Calu3 (cell line): Measurements from ENCODE around the gene NTM. TPM values are rescaled to one million over a fixed set of nuclear protein-coding genes. Genes with fewer than 3 reads are reported as not detected.

Experiments used
- BruUV-seq: library from RNA; stranded (reverse); fragments of 400-500 nt; replicated peaks from 2 replicates; lab custom pipeline; 2021; lab: Mats Ljungman, UMichigan
- CTCF ChIA-PET: fragments of 300-600 bp; sonication (Branson Sonifier 250); formaldehyde crosslinking; loops from one replicate; lab custom pipeline; 2022; ENCODE audit warnings: antibody characterized with exemption; lab: Charles Lee
- DNase-seq: peaks from one replicate; pipeline ENCODE4 v3.0.0; 2022
- H3K27ac Mint-ChIP-seq: one replicate; pipeline ENCODE4 v1.8.0; 2022; ENCODE audit warnings: mixed read lengths; ENCODE audit not compliant: unreplicated experiment
- H3K27me3 Mint-ChIP-seq: one replicate; pipeline ENCODE4 v1.8.0; 2022; ENCODE audit warnings: mixed read lengths; ENCODE audit not compliant: unreplicated experiment
- H3K36me3 Mint-ChIP-seq: one replicate; pipeline ENCODE4 v1.8.0; 2022; ENCODE audit warnings: mild to moderate bottlenecking, moderate library complexity, mixed read lengths; ENCODE audit not compliant: insufficient read depth, unreplicated experiment
- H3K4me1 Mint-ChIP-seq: one replicate; pipeline ENCODE4 v1.8.0; 2022; ENCODE audit warnings: mild to moderate bottlenecking, low read depth, mixed read lengths; ENCODE audit not compliant: unreplicated experiment
- H3K4me3 Mint-ChIP-seq: one replicate; pipeline ENCODE4 v1.8.0; 2022; ENCODE audit warnings: mild to moderate bottlenecking, low read depth, moderate library complexity, mixed read lengths; ENCODE audit not compliant: unreplicated experiment
- H3K9me3 Mint-ChIP-seq: one replicate; pipeline ENCODE4 v1.8.0; 2022; ENCODE audit warnings: low read depth, mixed read lengths; ENCODE audit not compliant: unreplicated experiment
- intact Hi-C: fragments of 100-400 bp; cut with micrococcal nuclease; formaldehyde crosslinking; loops from one replicate; pipeline ENCODE4 v1.10.0; 2022; ENCODE audit not compliant: unreplicated experiment
- total RNA-seq: library from RNA; stranded (reverse); gene quantifications from 2 replicates; pipeline ENCODE4 v1.2.3, GENCODE V29; 2022
- TF ChIP-seq, protein P1 (sequence below): fragments of 200-600 bp; IDR thresholded peaks from one replicate; pipeline ENCODE4 v1.8.0; 2022; ENCODE audit warnings: antibody characterized with exemption; ENCODE audit not compliant: unreplicated experiment

The NTM gene
- total RNA-seq, 1 experiment from 2014 or later: not detected

DNA sequence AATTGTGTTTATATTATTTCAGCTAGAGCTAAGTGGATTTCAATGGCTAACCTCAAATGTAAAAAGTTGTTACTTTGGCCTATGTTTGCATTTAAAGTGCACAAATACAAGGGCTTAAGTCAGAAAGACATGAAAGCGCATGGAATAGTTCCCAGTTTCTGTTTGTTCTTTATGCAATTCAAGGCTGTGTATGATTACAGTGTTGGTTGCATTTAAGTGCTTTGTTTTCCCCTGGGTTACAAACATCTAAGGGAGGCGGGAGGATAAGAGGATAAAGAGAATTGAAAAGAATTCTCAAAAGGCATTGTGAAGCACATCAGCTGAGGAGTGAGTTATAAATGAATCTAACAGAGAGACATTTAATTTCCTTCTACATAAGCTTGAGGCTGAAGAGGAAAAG, 453.4 kb downstream of the NTM start:
- CTCF ChIA-PET: no interaction called here
- H3K27me3 Mint-ChIP-seq: no peaks in the 10 kb centered on the region
- no peaks in the 10 kb centered on the region for H3K4me1 Mint-ChIP-seq
- TF ChIP-seq, protein P1, sequence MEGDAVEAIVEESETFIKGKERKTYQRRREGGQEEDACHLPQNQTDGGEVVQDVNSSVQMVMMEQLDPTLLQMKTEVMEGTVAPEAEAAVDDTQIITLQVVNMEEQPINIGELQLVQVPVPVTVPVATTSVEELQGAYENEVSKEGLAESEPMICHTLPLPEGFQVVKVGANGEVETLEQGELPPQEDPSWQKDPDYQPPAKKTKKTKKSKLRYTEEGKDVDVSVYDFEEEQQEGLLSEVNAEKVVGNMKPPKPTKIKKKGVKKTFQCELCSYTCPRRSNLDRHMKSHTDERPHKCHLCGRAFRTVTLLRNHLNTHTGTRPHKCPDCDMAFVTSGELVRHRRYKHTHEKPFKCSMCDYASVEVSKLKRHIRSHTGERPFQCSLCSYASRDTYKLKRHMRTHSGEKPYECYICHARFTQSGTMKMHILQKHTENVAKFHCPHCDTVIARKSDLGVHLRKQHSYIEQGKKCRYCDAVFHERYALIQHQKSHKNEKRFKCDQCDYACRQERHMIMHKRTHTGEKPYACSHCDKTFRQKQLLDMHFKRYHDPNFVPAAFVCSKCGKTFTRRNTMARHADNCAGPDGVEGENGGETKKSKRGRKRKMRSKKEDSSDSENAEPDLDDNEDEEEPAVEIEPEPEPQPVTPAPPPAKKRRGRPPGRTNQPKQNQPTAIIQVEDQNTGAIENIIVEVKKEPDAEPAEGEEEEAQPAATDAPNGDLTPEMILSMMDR: no peak
- H3K9me3 Mint-ChIP-seq: peaks cover 16% of the 10 kb centered on the region
- DNase-seq: no peak
- no peak overlapping the region for H3K4me3 Mint-ChIP-seq
- intact Hi-C loops: no loop called here
- BruUV-seq: no TSS peak
- H3K36me3 Mint-ChIP-seq: no peaks in the 10 kb centered on the region
- H3K27ac Mint-ChIP-seq: no peak overlapping the region

DNA sequence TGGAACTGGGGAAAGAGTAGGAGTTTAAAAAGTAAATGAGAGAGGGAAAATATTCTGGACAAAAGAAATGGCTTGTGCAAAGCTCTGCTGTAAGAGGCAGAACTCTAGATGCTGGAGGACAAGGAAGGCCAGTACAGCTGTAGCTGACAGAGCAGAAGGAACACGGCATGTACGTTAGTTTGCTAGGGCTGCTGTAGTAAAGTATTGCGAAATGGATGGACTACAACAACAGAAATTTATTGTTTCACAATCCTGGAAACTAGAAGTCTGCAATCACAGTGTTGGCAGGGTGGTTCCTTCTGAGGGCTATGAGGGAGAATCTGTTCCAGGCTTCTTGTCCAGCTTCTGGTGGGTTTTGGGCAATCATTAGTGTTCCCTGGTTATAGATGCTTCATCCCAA, 454.4 kb downstream of the NTM start:
- Mint-ChIP-seq H3K9me3 (peaks cover 12% of the 10 kb centered on the region), H3K36me3 (no peaks in the 10 kb centered on the region), H3K27me3 (no peaks in the 10 kb centered on the region), H3K4me1 (no peaks in the 10 kb centered on the region), H3K4me3 (no peak overlapping the region), H3K27ac (no peak overlapping the region)
- DNase-seq: no peak
- intact Hi-C loops: no loop called here
- TF ChIP-seq, protein P1: no peak
- BruUV-seq: no TSS peak
- CTCF ChIA-PET: no interaction called here

DNA sequence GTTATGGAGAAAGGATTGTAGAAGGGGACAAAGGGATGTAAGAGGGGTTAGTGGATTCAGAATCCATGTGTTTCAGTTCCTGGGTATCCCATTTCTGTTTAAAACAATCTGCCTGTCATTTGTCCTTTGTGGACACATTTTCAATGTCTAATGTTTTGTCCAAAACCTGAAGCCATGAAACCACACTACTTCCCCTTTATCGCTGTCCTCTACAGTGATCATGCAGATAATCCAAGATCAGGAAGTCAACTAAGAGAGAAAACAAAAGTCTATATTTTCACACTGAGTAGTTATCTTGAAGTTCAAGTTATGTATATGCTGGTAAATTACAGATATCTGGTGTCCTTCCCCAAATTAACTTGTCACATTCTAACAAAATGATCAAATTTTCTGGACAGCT, 457.0 kb downstream of the NTM start:
- no peaks in the 10 kb centered on the region for H3K27me3 Mint-ChIP-seq
- H3K4me1 Mint-ChIP-seq: no peaks in the 10 kb centered on the region
- no peak overlapping the region for H3K27ac Mint-ChIP-seq
- no peak overlapping the region for H3K4me3 Mint-ChIP-seq
- no TSS peak for BruUV-seq
- intact Hi-C loops: no loop called here
- CTCF ChIA-PET: no interaction called here
- H3K9me3 Mint-ChIP-seq: peaks cover 5% of the 10 kb centered on the region
- H3K36me3 Mint-ChIP-seq: no peaks in the 10 kb centered on the region
- TF ChIP-seq, protein P1: no peak
- no peak for DNase-seq

DNA sequence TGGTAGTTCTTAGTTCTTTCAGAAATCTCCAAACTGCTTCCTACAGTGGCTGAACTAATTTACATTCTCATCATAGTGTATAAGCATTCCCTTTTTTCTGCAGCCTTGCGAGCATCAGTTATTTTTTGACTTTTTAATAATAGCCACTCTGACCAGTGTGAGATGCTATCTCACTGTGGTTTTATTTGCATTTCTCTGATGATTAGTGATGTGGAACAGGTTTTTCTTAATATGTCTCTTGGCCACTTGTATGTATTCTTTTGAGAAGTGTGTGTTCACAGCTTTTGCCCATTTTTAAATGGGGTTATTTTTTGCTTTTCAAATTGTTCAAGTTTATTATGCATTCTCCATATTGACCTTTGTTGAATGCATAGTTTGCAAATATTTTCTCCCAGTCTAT, 459.3 kb downstream of the NTM start:
- H3K9me3 Mint-ChIP-seq: peaks cover 3% of the 10 kb centered on the region
- no peak for DNase-seq
- no peaks in the 10 kb centered on the region for H3K4me1 Mint-ChIP-seq
- no peaks in the 10 kb centered on the region for H3K36me3 Mint-ChIP-seq
- TF ChIP-seq, protein P1: no peak
- BruUV-seq: no TSS peak
- intact Hi-C loops: no loop called here
- no peak overlapping the region for H3K4me3 Mint-ChIP-seq
- no peak overlapping the region for H3K27ac Mint-ChIP-seq
- H3K27me3 Mint-ChIP-seq: no peaks in the 10 kb centered on the region
- CTCF ChIA-PET: no interaction called here
